Measurements from ENCODE around the gene REXO2.

- no peak for TF ChIP-seq CTCF (conservative IDR thresholded peaks at IDR 0.05; ENCODE audit: low read length)
- TF ChIP-seq EZH2phosphoT487 (IDR thresholded peaks at IDR 0.05; ENCODE audit: borderline replicate concordance, low read depth, low read length) = no peak
Observed at GRCh38 chr11:114440121-114440860, 1.0 kb downstream of the REXO2 start.
